Esophagus squamous epithelium (tissue), 4 donors: ENCODE results near the gene MAEA.

Experiments
- CTCF ChIP-seq, 6 experiments: fragments of 450-650 bp in 4 of 6; fragments of 200-600 bp in 2 of 6; sonication (generic) in 2 of 6; IDR thresholded peaks; one replicate each; pipeline ENCODE4 v1.5.1; 2016 to 2019; ENCODE audit warnings: antibody characterized with exemption in 6 of 6, mild to moderate bottlenecking in 4 of 6, moderate library complexity in 4 of 6
- POLR2A ChIP-seq, 4 donors: fragments of 450-650 bp; IDR thresholded peaks; one replicate each; pipeline ENCODE4 v1.6.1; 2017; ENCODE audit warnings: antibody characterized with exemption in 4 of 4, mild to moderate bottlenecking in 4 of 4, moderate library complexity in 3 of 4

GRCh38 chr4:1370321-1371124 is 80.8 kb downstream of the MAEA start:
- TF ChIP-seq CTCF (IDR thresholded peaks at IDR 0.05) = no peak
- no peak for TF ChIP-seq POLR2A (IDR thresholded peaks at IDR 0.05)
